HepG2 (cell line): ENCODE data around the gene C4B. TPM values are rescaled to one million over a fixed set of nuclear protein-coding genes. Genes with fewer than 3 reads are reported as not detected.

Experiments
- ARID4A ChIP-seq: sonication (generic); formaldehyde crosslinking; IDR thresholded peaks from 2 replicates; pipeline ENCODE4 v1.5.0; 2020; ENCODE audit warnings: mild to moderate bottlenecking, missing genetic modification reagents, borderline replicate concordance
- GATAD2A ChIP-seq: IDR thresholded peaks from 2 replicates; pipeline ENCODE4 v1.6.1; 2016
- KAT8 ChIP-seq: IDR thresholded peaks from 2 replicates; pipeline ENCODE4 v1.6.1; 2016; ENCODE audit warnings: missing genetic modification reagents, missing compliant biosample characterization
- KDM5A ChIP-seq: fragments of 200-600 bp; sonication (generic); IDR thresholded peaks from 2 replicates; pipeline ENCODE4 v1.7.0; 2018; ENCODE audit warnings: antibody characterized with exemption, mild to moderate bottlenecking, low read length, borderline replicate concordance
- KLF11 ChIP-seq: IDR thresholded peaks from 2 replicates; pipeline ENCODE4 v1.6.1; 2016; ENCODE audit warnings: missing compliant biosample characterization
- KMT2A ChIP-seq: sonication (generic); formaldehyde crosslinking; IDR thresholded peaks from 2 replicates; pipeline ENCODE4 v1.4.0; 2020; ENCODE audit warnings: missing genetic modification reagents
- LCORL ChIP-seq, 2 experiments: fragments of 450-650 bp in 1 of 2; sonication (generic) in 1 of 2; formaldehyde crosslinking in 1 of 2; IDR thresholded peaks; 2 replicates each; pipeline versions ENCODE4 v1.5.0 to v1.6.1; 2017 to 2020; ENCODE audit warnings: antibody characterized with exemption in 1 of 2, missing genetic modification reagents in 1 of 2
- MATR3 ChIP-seq: sonication (generic); formaldehyde crosslinking; IDR thresholded peaks from 2 replicates; pipeline ENCODE4 v1.4.0; 2020; ENCODE audit warnings: missing genetic modification reagents
- MAX ChIP-seq: IDR thresholded peaks from 2 replicates; pipeline ENCODE4 v1.6.1; 2012; ENCODE audit warnings: inconsistent platforms
- MIER2 ChIP-seq: IDR thresholded peaks from 2 replicates; pipeline ENCODE4 v1.6.1; 2016; ENCODE audit warnings: missing biosample characterization, missing genetic modification reagents
- NFRKB ChIP-seq: fragments of 450-650 bp; IDR thresholded peaks from 2 replicates; pipeline ENCODE4 v1.6.1; 2017
- NRL ChIP-seq: sonication (generic); formaldehyde crosslinking; IDR thresholded peaks from 2 replicates; pipeline ENCODE4 v1.5.0; 2020; ENCODE audit warnings: missing genetic modification reagents, mild to moderate bottlenecking, moderate library complexity, borderline replicate concordance
- RARA ChIP-seq: IDR thresholded peaks from 2 replicates; pipeline ENCODE4 v1.6.1; 2016; ENCODE audit warnings: missing genetic modification reagents, missing compliant biosample characterization
- RBM39 ChIP-seq: fragments of 200-400 bp; formaldehyde crosslinking; IDR thresholded peaks from one replicate; pipeline ENCODE4 v1.6.1; 2018; ENCODE audit warnings: antibody characterized with exemption, mild to moderate bottlenecking, low read depth, low read length; ENCODE audit not compliant: poor library complexity, severe bottlenecking
- SMAD1 ChIP-seq: sonication (generic); formaldehyde crosslinking; IDR thresholded peaks from 2 replicates; pipeline ENCODE4 v1.4.0; 2020; ENCODE audit warnings: missing genetic modification reagents, low read depth, mild to moderate bottlenecking, borderline replicate concordance
- TFDP2 ChIP-seq: sonication (generic); formaldehyde crosslinking; IDR thresholded peaks from 2 replicates; pipeline ENCODE4 v1.4.0; 2020; ENCODE audit warnings: missing genetic modification reagents
- TOE1 ChIP-seq: sonication (generic); formaldehyde crosslinking; IDR thresholded peaks from 2 replicates; pipeline ENCODE4 v1.4.0; 2020; ENCODE audit warnings: mild to moderate bottlenecking, missing genetic modification reagents
- ZEB1 ChIP-seq: IDR thresholded peaks from 2 replicates; pipeline ENCODE4 v1.6.1; 2012; ENCODE audit warnings: mild to moderate bottlenecking, low read depth, inconsistent platforms; ENCODE audit not compliant: insufficient replicate concordance
- ZNF230 ChIP-seq: sonication (generic); formaldehyde crosslinking; IDR thresholded peaks from 2 replicates; pipeline ENCODE4 v1.4.0; 2020; ENCODE audit warnings: mild to moderate bottlenecking, missing genetic modification reagents
- ZNF367 ChIP-seq: sonication (generic); formaldehyde crosslinking; IDR thresholded peaks from 2 replicates; pipeline ENCODE4 v1.4.0; 2020; ENCODE audit warnings: missing genetic modification reagents, borderline replicate concordance
- ZNF639 ChIP-seq: conservative IDR thresholded peaks from 2 replicates; pipeline ENCODE4 v1.6.1; 2018; ENCODE audit warnings: missing genetic modification reagents
- ZNF773 ChIP-seq: sonication (generic); formaldehyde crosslinking; IDR thresholded peaks from 2 replicates; pipeline ENCODE4 v1.4.0; 2020; ENCODE audit warnings: missing genetic modification reagents, borderline replicate concordance
- polyA plus RNA-seq, 8 experiments: library from polyadenylated mRNA; depleted of rRNA in 3 of 8; stranded (reverse) in 7 of 8; unstranded in 1 of 8; fragments of >200 nt; fragmentation: Illumina TruSeq in 4 of 8; extraction: Trizol in 4 of 8; gene quantifications; 2 replicates each; pipeline versions ENCODE4 v1.2.1 to v1.2.3, GENCODE V29; 2011 to 2016; ENCODE audit warnings: low read depth in 4 of 8, missing spikeins in 1 of 8, mixed read lengths in 1 of 8; ENCODE audit not compliant: insufficient read depth in 1 of 8
- total RNA-seq, 5 experiments: library from RNA; depleted of rRNA; stranded (reverse); fragments of >200 nt; fragmentation: Illumina TruSeq; extraction: Trizol; gene quantifications; 2 replicates each; pipeline ENCODE4 v1.2.3, GENCODE V29; 2016; ENCODE audit warnings: low read depth in 1 of 5

C4B gene
- total and polyA plus RNA-seq, 2 of the 13 experiments (the other 11 are each of a cell fraction or from before 2014, with no cell fraction given): 167 to 538 TPM

GRCh38 chr6:32047855-32048766 lies 33.5 kb downstream of the C4B start (continued):
- TF ChIP-seq TFDP2 (peak; percentile 61; the same call in 1 of the 2 replicates), KLF11 (CRISPR knock-in tag) (peak; percentile 65; the same call in 1 of the 2 replicates), ZNF773 (CRISPR knock-in tag) (no peak), KDM5A (no peak), MAX (peak; percentile 37; the same call in 1 of the 2 replicates), GATAD2A (peak; percentile 73), SMAD1 (CRISPR knock-in tag) (no peak), ZNF230 (0 out of 2 replicates have a peak, but pooled peaks have one; percentile 27), RBM39 (peak; percentile 88), LCORL (IDR thresholded peaks at IDR 0.05) (no peak), LCORL (CRISPR knock-in tag; IDR thresholded peaks at IDR 0.05) (peak; percentile 94), MIER2 (CRISPR knock-in tag) (peak; percentile 71; the same call in 1 of the 2 replicates), NFRKB (no peak), TOE1 (peak; percentile 74; the same call in 1 of the 2 replicates), ZEB1 (peak; percentile 45), ARID4A (CRISPR knock-in tag) (peak; percentile 68; the same call in 1 of the 2 replicates), NRL (CRISPR knock-in tag) (peak; percentile 80; the same call in 1 of the 2 replicates), RARA (CRISPR knock-in tag) (peak; percentile 48; the same call in 1 of the 2 replicates), ZNF639 (no peak), MATR3 (CRISPR knock-in tag) (no peak; the same call in 1 of the 2 replicates), KMT2A (CRISPR knock-in tag) (peak; percentile 64; the same call in 1 of the 2 replicates), KAT8 (peak; percentile 90), ZNF367 (CRISPR knock-in tag) (peak; percentile 65; the same call in 1 of the 2 replicates)
